GM19324 (cell line): ENCODE data around the gene DOCK11.
"Not testable (repeated sequence)": the region's sequence is repeated elsewhere in the genome, so short reads cannot be mapped to it uniquely, and the experiment has no call there.

Source experiments
- ATAC-seq: cut with Tn5 transposase; IDR thresholded peaks from one replicate; pipeline ENCODE4 v1.9.1; 2021; ENCODE audit warnings: mild to moderate bottlenecking, moderate library complexity; ENCODE audit not compliant: unreplicated experiment, low FRiP score

Gene DOCK11

GRCh38 chrX:118677318-118677717 is 181.7 kb downstream of the DOCK11 start:
- no peak for ATAC-seq

GRCh38 chrX:118679290-118679689 is 183.7 kb downstream of the DOCK11 start:
- no peak for ATAC-seq

DNA sequence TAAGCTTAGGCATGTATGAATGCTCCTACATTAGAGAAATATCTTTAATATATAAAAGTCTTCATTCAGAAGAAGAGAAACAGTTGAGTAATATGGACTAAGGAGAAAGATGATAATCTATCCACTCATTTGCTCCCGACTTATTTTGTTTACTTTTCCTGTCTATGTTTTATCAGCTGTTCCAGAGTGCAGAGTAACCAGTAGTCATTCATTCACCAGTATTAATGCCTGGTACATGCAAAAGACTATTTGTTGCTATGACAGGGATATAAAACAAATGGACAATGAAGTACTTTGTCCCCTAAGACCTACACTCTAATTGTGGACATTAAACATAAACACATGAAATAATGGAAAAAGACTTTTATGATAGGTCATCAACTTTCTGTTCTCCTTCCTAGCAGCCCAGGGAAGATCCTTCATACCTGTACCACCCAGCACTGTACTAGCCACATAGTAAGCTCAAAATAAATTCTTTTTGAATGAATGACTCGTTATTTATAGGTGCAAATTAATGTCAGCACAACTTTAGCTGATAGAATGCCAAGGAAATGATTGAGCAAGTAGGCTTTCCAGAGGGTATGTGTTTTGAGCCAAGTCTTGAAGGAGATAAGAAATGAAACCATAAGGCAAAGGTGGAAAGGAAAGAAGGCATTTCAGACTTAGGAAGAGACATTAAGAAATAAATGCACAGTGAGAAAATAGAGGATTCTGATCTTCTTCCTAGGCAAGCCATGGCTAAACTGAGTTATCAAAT is 186.8 kb downstream of the DOCK11 start:
- no peak for ATAC-seq

DNA sequence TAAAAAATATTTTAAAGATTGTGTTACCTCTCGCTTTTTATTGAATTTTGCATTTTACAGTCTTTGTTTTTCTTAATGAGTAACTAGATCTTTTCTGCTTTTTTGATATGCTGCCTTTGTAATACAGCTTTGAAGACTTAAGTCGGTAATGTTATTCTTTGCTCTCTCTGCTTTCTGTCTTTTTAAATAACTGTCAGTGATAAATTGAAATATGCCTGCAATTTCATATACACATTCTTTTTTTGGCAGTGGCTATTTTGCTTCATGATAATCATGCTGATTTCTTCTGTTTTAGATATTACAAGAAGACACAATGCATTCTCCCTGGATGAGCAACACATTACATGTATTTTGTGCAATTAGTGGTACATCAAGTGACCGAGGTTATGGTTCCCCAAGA is 189.8 kb downstream of the DOCK11 start:
- ATAC-seq, result no peak

DNA sequence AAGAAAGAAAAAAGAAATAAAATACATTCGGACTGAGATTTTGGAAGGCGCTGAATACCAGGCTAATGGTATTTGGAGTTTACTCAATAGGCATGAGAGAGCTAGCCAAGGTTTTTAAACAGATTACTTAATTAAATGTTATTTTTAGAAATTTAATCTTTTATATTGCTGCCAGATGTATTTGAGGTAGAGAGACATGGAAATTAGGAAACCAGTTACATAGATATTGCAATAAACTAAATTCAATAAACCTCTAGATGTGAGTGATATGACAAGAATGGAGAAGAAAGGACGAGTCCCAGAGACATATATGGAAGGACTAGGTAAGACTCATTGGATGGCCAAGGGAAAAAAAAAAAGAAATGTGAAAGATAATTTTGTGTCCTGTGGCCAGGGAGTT is 193.3 kb downstream of the DOCK11 start:
- ATAC-seq, result no peak

DNA sequence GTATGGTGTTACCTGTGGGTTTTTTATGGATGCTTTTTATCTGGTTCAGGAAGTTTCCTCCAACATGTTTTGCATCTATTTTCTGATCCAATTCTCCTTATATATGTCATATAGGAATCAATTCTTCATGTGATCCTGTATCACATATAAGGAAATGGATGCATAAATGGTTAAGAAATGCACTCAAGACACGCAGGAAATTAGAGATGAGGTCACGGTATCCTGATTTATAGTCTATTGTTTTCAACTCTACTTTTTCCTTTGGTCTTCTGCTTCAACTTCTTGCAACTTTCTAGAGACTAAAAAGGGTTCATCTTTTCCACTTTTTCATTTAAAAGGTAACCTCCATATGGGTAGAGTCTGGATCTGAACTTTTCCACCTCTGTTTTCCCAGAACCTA is 198.2 kb downstream of the DOCK11 start:
- no peak for ATAC-seq

DNA sequence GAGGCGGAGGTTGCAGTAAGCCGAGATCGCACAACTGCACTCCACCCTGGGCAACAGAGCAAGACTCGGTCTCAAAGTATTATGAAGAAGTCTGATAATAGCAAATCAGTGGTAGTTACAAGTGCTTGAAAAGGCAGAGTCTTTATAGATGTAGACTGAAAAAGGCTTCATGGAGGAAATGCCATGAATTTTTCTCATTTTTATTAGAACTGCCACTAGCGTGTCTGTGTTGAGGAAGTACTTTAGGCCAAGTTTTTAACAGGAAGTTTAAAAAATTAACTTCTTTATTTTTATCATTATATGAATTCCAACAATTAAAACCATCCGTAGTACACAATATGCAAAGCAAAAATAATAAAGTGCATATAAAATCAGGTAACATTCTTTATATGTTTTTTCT is 199.0 kb downstream of the DOCK11 start:
- no peak for ATAC-seq

GRCh38 chrX:118698516-118699170 is 203.0 kb downstream of the DOCK11 start:
- no peak for ATAC-seq

DNA sequence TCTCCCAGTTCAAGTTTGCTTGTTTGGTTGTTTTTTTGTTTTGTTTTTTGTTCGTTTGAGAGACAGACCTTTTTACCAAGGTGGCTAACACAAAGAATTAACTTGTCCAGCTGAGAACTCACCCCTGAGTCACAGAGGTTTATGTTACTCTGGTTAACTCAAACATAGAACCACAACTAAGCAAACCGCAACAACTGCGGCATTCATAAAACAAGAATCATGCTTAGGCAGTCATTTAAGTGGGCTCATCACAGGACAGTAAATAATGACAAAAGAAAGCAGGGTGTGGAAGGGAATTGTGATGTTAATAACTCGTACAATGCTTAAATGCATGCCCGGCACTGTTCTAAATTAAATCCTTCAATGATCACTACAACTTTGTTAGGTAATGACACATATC is 207.1 kb downstream of the DOCK11 start:
- no peak for ATAC-seq

DNA sequence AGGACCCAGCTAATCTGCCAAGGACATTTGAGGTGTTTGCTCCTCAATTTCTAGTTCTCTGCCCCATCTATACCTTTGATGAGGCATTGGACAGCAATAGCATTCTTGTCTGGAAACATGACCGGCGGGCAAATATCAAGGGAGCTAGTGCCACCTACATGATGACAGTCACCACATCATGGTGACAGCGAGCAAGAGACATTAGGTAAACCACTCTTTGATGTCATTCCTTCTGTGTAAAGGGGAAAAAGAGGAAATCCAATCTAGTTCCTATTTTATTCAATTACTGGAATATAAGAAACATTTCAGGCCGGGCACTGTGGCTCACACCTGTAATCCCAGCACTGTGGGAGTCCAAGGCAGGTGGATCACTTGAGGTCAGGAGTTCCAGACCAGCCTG is 211.1 kb downstream of the DOCK11 start:
- ATAC-seq, result no peak

- ATAC-seq, result no peak
These were observed 218.9 kb downstream of the DOCK11 start for GRCh38 chrX:118714521-118714920.

- not testable (repeated sequence) for ATAC-seq
These were observed 220.3 kb downstream of the DOCK11 start for GRCh38 chrX:118715917-118716316.

- not testable (repeated sequence) for ATAC-seq
These were observed 221.2 kb downstream of the DOCK11 start for GRCh38 chrX:118716833-118717232.

- no peak for ATAC-seq
These were observed 222.2 kb downstream of the DOCK11 start for GRCh38 chrX:118717678-118718391.

GRCh38 chrX:118718737-118719136 is 223.1 kb downstream of the DOCK11 start:
- no peak for ATAC-seq

DNA sequence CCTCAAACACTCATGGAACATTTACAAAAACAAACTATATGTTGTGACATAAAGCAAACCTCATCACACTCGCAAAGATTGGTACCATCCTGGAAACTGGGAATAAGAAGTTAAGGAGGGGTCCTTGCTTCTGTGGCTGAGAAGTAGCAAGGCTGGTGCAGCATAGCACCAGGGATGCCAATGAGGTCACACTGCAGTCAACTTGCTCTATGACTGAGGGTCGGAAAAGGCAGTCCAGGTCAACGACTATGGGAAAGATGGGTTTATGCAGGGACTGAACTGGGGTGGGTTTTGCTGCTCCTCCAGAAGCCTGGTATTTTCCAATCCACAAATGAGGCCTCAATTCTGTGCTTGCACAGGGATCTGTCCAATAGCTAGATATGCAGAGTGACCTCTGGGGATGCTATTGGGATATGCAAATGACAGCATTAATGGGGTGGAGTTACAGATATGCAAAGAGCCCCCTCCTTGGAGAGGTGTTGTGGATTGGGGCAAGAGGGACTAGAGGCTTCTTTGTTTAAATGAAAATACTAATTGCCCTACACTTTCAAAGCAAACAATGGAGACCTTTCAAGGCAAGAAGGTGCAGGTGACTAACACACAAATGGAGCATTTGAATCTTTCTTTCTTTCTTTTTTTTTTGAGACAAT is 224.6 kb downstream of the DOCK11 start:
- ATAC-seq, result no peak

GRCh38 chrX:118723376-118723775 is 227.8 kb downstream of the DOCK11 start:
- ATAC-seq, result no peak

DNA sequence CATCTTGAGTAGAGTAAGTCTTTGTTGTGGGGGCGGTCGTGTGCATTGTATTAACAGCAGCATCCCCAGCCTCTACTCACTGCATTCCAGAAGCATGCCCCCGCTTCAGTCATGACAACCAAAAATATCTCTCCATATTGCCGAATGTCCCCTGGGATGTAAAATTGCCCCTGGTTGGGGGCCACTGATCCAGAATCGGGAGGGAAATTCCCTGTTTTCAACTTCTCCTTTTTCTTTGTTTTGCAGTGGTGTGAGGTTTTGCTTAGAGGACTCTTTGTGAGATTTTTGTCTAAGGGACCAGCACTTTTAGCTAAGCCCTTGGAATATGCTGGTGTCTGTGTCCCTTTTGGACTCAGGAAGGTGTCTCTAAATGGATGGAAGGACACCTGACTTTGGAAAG is 228.8 kb downstream of the DOCK11 start:
- no peak for ATAC-seq

DNA sequence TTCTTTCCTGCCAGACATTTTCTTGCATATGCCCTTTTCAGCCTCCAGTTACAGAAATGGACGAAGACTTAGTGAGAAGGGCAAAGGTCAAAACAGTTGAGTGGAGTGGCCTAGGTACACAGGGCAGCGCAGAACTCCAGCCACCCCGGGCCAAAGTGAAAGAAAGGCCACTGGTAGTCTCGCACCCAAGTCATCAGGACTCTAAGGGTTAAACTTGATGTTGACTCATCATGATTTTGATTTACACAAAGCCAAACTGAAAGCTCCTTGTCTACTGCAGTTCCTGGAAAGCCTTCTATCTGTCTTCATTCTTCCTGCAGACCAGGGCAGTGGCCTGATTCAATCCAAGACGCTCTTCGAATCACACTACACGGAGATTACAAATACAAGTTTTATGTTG is 229.2 kb downstream of the DOCK11 start:
- ATAC-seq, result no peak

GRCh38 chrX:118726396-118726795 is 230.8 kb downstream of the DOCK11 start:
- no peak for ATAC-seq
